Lung (tissue), 12 donors: ENCODE measurements around the gene CTRB2. TPM values are rescaled to one million over a fixed set of nuclear protein-coding genes. Genes with fewer than 3 reads are reported as not detected.
"Not testable (repeated sequence)": the region's sequence is repeated elsewhere in the genome, so short reads cannot be mapped to it uniquely, and the experiment has no call there.

Experiments used
- ATAC-seq: fragments of 200-7000 bp; cut with Tn5 transposase; one replicate; pipeline ENCODE4 v1.9.1; 2020; ENCODE audit warnings: moderate number of reproducible peaks; ENCODE audit not compliant: insufficient read depth, low FRiP score
- DNase-seq, 3 donors: peaks; one replicate each; pipeline ENCODE4 v3.0.0-alpha.2; 2013 to 2017
- H3K27ac ChIP-seq, 2 donors: one replicate each; pipeline ENCODE4 v1.5.1; 2013; ENCODE audit warnings: mild to moderate bottlenecking in 2 of 2, moderate library complexity in 2 of 2, control low read depth in 1 of 2, inconsistent platforms in 1 of 2, low read depth in 1 of 2, low read length in 1 of 2
- H3K27me3 ChIP-seq, 3 donors: one replicate each; pipeline ENCODE4 v1.5.1; 2013; ENCODE audit warnings: low read length in 2 of 3; ENCODE audit not compliant: control insufficient read depth in 3 of 3, insufficient read depth in 3 of 3
- H3K36me3 ChIP-seq, 4 donors: one replicate each; pipeline ENCODE4 v1.5.1; 2013; ENCODE audit warnings: low read length in 4 of 4, mild to moderate bottlenecking in 1 of 4, moderate library complexity in 1 of 4; ENCODE audit not compliant: control insufficient read depth in 4 of 4, insufficient read depth in 4 of 4
- H3K4me1 ChIP-seq, 5 donors: one replicate each; pipeline ENCODE4 v1.5.1; 2013; ENCODE audit warnings: low read length in 5 of 5, mild to moderate bottlenecking in 2 of 5, moderate library complexity in 1 of 5; ENCODE audit not compliant: control insufficient read depth in 5 of 5, insufficient read depth in 5 of 5
- H3K4me3 ChIP-seq: one replicate; pipeline ENCODE4 v1.5.1; 2013; ENCODE audit warnings: mild to moderate bottlenecking, control low read depth, moderate library complexity
- H3K9ac ChIP-seq, 2 donors: one replicate each; pipeline ENCODE4 v1.5.1; 2013; ENCODE audit warnings: low read length in 2 of 2, control low read depth in 1 of 2; ENCODE audit not compliant: insufficient read depth in 1 of 2
- H3K9me3 ChIP-seq, 4 donors: one replicate each; pipeline ENCODE4 v1.5.1; 2013; ENCODE audit warnings: low read length in 3 of 4, mild to moderate bottlenecking in 1 of 4, moderate library complexity in 1 of 4; ENCODE audit not compliant: control insufficient read depth in 4 of 4, insufficient read depth in 3 of 4
- WGBS, 2 donors: extraction: QIAGEN DNeasy Blood & Tissue Kit; methylation state at CpG; one replicate each; pipeline ENCODE4 v1.1.7; 2013; 5-methylcytosine and 5-hydroxymethylcytosine counted together
- polyA plus RNA-seq, 2 donors: library from polyadenylated mRNA; stranded (reverse); fragments of 200-250 nt; gene quantifications; one replicate each; pipeline ENCODE4 v1.2.1, GENCODE V29; 2013
- total RNA-seq, 2 donors: library from RNA; depleted of rRNA in 1 of 2; stranded (reverse); fragments of >200 nt in 1 of 2; gene quantifications; one replicate each; pipeline ENCODE4 v1.2.1, GENCODE V29; 2014 to 2021
- TF ChIP-seq, protein P1 (sequence below): IDR thresholded peaks from 2 replicates; pipeline ENCODE4 v1.5.1; 2012; ENCODE audit warnings: mild to moderate bottlenecking; ENCODE audit errors: control extremely low read depth, extremely low read depth
- donor health status: control.
- donor health status: control.
- donor health status: Bipolar disorder and iron deficiency.
- donor health status: healthy.
- donor health status: DM: yes; HTN: yes; CAD: no.

Gene CTRB2
- total and polyA plus RNA-seq, 4 donors, result 0.65 to 14.6 (median 1.3) TPM; not detected in 1

GRCh38 chr16:75216127-75216526, 9.2 kb upstream of the CTRB2 start:
- Histone ChIP-seq H3K4me3 (no peak overlapping the region), H3K27me3 (no peaks in the 10 kb centered on the region), H3K27ac (no peak overlapping the region), H3K9ac (no peak overlapping the region), H3K9me3 (no peaks in the 10 kb centered on the region), H3K4me1 (no peaks in the 10 kb centered on the region), H3K36me3 (no peaks in the 10 kb centered on the region)
- WGBS, 2 donors, result 73 to 81% methylated on average over 2 of the region's 2 CpGs
- DNase-seq (no peak), ATAC-seq (no peak)
- TF ChIP-seq, protein P1, sequence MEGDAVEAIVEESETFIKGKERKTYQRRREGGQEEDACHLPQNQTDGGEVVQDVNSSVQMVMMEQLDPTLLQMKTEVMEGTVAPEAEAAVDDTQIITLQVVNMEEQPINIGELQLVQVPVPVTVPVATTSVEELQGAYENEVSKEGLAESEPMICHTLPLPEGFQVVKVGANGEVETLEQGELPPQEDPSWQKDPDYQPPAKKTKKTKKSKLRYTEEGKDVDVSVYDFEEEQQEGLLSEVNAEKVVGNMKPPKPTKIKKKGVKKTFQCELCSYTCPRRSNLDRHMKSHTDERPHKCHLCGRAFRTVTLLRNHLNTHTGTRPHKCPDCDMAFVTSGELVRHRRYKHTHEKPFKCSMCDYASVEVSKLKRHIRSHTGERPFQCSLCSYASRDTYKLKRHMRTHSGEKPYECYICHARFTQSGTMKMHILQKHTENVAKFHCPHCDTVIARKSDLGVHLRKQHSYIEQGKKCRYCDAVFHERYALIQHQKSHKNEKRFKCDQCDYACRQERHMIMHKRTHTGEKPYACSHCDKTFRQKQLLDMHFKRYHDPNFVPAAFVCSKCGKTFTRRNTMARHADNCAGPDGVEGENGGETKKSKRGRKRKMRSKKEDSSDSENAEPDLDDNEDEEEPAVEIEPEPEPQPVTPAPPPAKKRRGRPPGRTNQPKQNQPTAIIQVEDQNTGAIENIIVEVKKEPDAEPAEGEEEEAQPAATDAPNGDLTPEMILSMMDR, result no peak

GRCh38 chr16:75211286-75211685, 4.3 kb upstream of the CTRB2 start:
- ATAC-seq, H3K9ac ChIP-seq: not testable (repeated sequence)
- whole genome bisulfite sequencing, 2 donors, result 85 to 90% methylated on average over 10 of the region's 10 CpGs

GRCh38 chr16:75209944-75210343, 3.0 kb upstream of the CTRB2 start:
- Histone ChIP-seq H3K27ac (no peak overlapping the region), H3K4me1 (no peaks in the 10 kb centered on the region), H3K27me3 (no peaks in the 10 kb centered on the region), H3K9ac (no peak overlapping the region), H3K9me3 (no peaks in the 10 kb centered on the region), H3K4me3 (no peak overlapping the region), H3K36me3 (no peaks in the 10 kb centered on the region)
- ATAC-seq (no peak), DNase-seq (no peak)
- 86 to 91% methylated on average over 5 of the region's 5 CpGs for WGBS, 2 donors
- TF ChIP-seq, protein P1, result no peak

More at GRCh38 chr16:75211286-75211685, 4.3 kb upstream of the CTRB2 start:
- not testable (repeated sequence) for H3K36me3 ChIP-seq, H3K9me3 ChIP-seq, H3K27me3 ChIP-seq, H3K4me1 ChIP-seq, H3K4me3 ChIP-seq, H3K27ac ChIP-seq, DNase-seq

- not testable (repeated sequence) for H3K9me3 ChIP-seq, H3K27ac ChIP-seq, H3K9ac ChIP-seq, H3K27me3 ChIP-seq, H3K4me3 ChIP-seq, H3K4me1 ChIP-seq, DNase-seq, H3K36me3 ChIP-seq, ATAC-seq
- WGBS, 2 donors, result 82 to 84% methylated on average over 7 of the region's 7 CpGs
Measured at GRCh38 chr16:75209514-75209913, 2.6 kb upstream of the CTRB2 start.
